K562 (cell line): Measurements from ENCODE around the gene HK1. TPM values are rescaled to one million over a fixed set of nuclear protein-coding genes. Genes with fewer than 3 reads are reported as not detected.

Source experiments
- C11orf30 ChIP-seq: fragments of 450-650 bp; IDR thresholded peaks from 2 replicates; pipeline ENCODE4 v1.6.1; 2016; ENCODE audit warnings: low read depth, mild to moderate bottlenecking
- CREB1 ChIP-seq, 2 experiments: sonication (generic) in 1 of 2; formaldehyde crosslinking in 1 of 2; IDR thresholded peaks; 2 replicates each; pipeline versions ENCODE4 v1.6.1 to v1.8.0; 2012 to 2022; ENCODE audit warnings: inconsistent platforms in 1 of 2, mild to moderate bottlenecking in 1 of 2, missing genetic modification reagents in 1 of 2, moderate library complexity in 1 of 2
- DPF2 ChIP-seq: fragments of 450-650 bp; IDR thresholded peaks from 2 replicates; pipeline ENCODE4 v1.6.1; 2016
- ESRRB ChIP-seq: fragments of 250-450 bp; sonication (Bioruptor Pico); IDR thresholded peaks from 2 replicates; pipeline ENCODE4 v1.5.0; 2020; ENCODE audit warnings: mild to moderate bottlenecking, moderate library complexity, borderline replicate concordance
- FOXA3 ChIP-seq, 2 experiments: fragments of 450-650 bp in 1 of 2; sonication (generic) in 1 of 2; formaldehyde crosslinking; IDR thresholded peaks in 1 of 2; conservative IDR thresholded peaks in 1 of 2; 2 replicates each; pipeline versions ENCODE4 v1.4.0 to v1.8.0; 2020 to 2022; ENCODE audit warnings: mild to moderate bottlenecking in 2 of 2, missing genetic modification reagents in 1 of 2
- FOXK1 ChIP-seq: sonication (generic); formaldehyde crosslinking; IDR thresholded peaks from 2 replicates; pipeline ENCODE4 v1.8.0; 2022; ENCODE audit warnings: missing genetic modification reagents, mild to moderate bottlenecking, borderline replicate concordance
- JUNB ChIP-seq: fragments of 450-650 bp; formaldehyde crosslinking; conservative IDR thresholded peaks from 2 replicates; pipeline ENCODE4 v1.4.0; 2020; ENCODE audit warnings: mild to moderate bottlenecking
- KLF1 ChIP-seq: fragments of 450-650 bp; IDR thresholded peaks from 2 replicates; pipeline ENCODE4 v1.6.1; 2016; ENCODE audit warnings: missing genetic modification characterization, missing compliant biosample characterization
- LEF1 ChIP-seq: fragments of 450-650 bp; IDR thresholded peaks from 2 replicates; pipeline ENCODE4 v1.6.1; 2016; ENCODE audit warnings: mild to moderate bottlenecking
- SMAD4 ChIP-seq: fragments of 250-450 bp; sonication (Bioruptor Pico); conservative IDR thresholded peaks from 2 replicates; pipeline ENCODE4 v1.8.0; 2021; ENCODE audit warnings: inconsistent platforms, mild to moderate bottlenecking, moderate library complexity
- TAF1 ChIP-seq: IDR thresholded peaks from 2 replicates; pipeline ENCODE4 v1.6.1; 2011; ENCODE audit warnings: mild to moderate bottlenecking, low read length, moderate library complexity; ENCODE audit not compliant: insufficient read depth, control insufficient read depth, severe bottlenecking; ENCODE audit errors: extremely low read depth
- ZEB2 ChIP-seq: fragments of 450-650 bp; IDR thresholded peaks from 2 replicates; pipeline ENCODE4 v1.6.1; 2016
- ZNF12 ChIP-seq: sonication (generic); formaldehyde crosslinking; IDR thresholded peaks from 2 replicates; pipeline ENCODE4 v1.4.0; 2020; ENCODE audit warnings: mild to moderate bottlenecking, missing genetic modification reagents
- ZNF316 ChIP-seq: fragments of 450-650 bp; IDR thresholded peaks from 2 replicates; pipeline ENCODE4 v1.6.1; 2016
- ZNF644 ChIP-seq: fragments of 200-800 bp; sonication (Bioruptor generic); IDR thresholded peaks from 2 replicates; pipeline ENCODE4 v1.6.1; 2016; ENCODE audit warnings: low read depth, missing genetic modification characterization, missing compliant biosample characterization
- ZSCAN32 ChIP-seq: fragments of 450-650 bp; formaldehyde crosslinking; IDR thresholded peaks from 2 replicates; pipeline ENCODE4 v1.4.0; 2020; ENCODE audit warnings: mild to moderate bottlenecking, moderate library complexity
- polyA plus RNA-seq, 8 experiments: library from polyadenylated mRNA; depleted of rRNA in 4 of 8; stranded (reverse) in 5 of 8; unstranded in 3 of 8; fragments of >200 nt; fragmentation: Nextera tagmentation in 2 of 8; fragmentation: Illumina TruSeq in 1 of 8; extraction: Ambion mirVana in 2 of 8; extraction: Trizol in 1 of 8; gene quantifications; 2 replicates each; pipeline versions ENCODE4 v1.2.1 to v1.2.3, GENCODE V29; 2011 to 2014; ENCODE audit warnings: inconsistent platforms in 1 of 8, missing spikeins in 1 of 8
- total RNA-seq, 7 experiments: library from RNA; depleted of rRNA in 6 of 7; stranded (reverse); fragments of >200 nt in 6 of 7; fragmentation: Illumina TruSeq in 2 of 7; extraction: Trizol in 2 of 7; gene quantifications; 2 replicates each; pipeline versions ENCODE4 v1.2.1 to v1.2.3, GENCODE V29; 2011 to 2021; ENCODE audit warnings: low replicate concordance in 1 of 7
- TF ChIP-seq, protein P1 (sequence below): fragments of 450-650 bp; IDR thresholded peaks from 2 replicates; pipeline ENCODE4 v1.6.1; 2016; ENCODE audit warnings: low read depth

The HK1 gene
- total and polyA plus RNA-seq, 9 of the 15 experiments (the other 6 are each of a cell fraction or from before 2014, with no cell fraction given) = 29.2 to 444 (median 193) TPM

DNA sequence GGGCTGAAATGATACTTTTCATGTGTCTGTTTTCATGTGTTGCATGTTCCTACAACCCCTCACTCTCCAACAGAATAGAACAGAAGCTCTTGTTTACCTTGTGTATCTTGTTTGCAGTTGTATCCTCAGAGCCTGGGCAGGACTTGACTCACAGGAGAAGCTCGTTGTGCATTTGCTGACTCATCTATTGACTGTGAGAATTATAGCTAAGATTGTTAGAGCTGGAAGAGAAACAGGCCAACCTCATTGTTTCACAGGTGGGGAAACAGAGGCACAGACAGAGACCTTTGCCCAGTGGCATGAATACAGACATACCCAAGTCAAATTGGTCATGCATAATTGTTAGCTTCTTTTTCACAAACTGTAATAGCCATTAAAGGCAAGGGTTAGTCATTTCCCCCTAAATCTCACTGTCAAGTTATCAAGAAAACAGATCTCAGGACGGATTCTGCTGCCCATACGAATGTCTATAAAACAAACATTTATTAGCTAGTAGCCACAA lies 168.4 kb downstream of the HK1 start (continued):
- TF ChIP-seq, protein P1, sequence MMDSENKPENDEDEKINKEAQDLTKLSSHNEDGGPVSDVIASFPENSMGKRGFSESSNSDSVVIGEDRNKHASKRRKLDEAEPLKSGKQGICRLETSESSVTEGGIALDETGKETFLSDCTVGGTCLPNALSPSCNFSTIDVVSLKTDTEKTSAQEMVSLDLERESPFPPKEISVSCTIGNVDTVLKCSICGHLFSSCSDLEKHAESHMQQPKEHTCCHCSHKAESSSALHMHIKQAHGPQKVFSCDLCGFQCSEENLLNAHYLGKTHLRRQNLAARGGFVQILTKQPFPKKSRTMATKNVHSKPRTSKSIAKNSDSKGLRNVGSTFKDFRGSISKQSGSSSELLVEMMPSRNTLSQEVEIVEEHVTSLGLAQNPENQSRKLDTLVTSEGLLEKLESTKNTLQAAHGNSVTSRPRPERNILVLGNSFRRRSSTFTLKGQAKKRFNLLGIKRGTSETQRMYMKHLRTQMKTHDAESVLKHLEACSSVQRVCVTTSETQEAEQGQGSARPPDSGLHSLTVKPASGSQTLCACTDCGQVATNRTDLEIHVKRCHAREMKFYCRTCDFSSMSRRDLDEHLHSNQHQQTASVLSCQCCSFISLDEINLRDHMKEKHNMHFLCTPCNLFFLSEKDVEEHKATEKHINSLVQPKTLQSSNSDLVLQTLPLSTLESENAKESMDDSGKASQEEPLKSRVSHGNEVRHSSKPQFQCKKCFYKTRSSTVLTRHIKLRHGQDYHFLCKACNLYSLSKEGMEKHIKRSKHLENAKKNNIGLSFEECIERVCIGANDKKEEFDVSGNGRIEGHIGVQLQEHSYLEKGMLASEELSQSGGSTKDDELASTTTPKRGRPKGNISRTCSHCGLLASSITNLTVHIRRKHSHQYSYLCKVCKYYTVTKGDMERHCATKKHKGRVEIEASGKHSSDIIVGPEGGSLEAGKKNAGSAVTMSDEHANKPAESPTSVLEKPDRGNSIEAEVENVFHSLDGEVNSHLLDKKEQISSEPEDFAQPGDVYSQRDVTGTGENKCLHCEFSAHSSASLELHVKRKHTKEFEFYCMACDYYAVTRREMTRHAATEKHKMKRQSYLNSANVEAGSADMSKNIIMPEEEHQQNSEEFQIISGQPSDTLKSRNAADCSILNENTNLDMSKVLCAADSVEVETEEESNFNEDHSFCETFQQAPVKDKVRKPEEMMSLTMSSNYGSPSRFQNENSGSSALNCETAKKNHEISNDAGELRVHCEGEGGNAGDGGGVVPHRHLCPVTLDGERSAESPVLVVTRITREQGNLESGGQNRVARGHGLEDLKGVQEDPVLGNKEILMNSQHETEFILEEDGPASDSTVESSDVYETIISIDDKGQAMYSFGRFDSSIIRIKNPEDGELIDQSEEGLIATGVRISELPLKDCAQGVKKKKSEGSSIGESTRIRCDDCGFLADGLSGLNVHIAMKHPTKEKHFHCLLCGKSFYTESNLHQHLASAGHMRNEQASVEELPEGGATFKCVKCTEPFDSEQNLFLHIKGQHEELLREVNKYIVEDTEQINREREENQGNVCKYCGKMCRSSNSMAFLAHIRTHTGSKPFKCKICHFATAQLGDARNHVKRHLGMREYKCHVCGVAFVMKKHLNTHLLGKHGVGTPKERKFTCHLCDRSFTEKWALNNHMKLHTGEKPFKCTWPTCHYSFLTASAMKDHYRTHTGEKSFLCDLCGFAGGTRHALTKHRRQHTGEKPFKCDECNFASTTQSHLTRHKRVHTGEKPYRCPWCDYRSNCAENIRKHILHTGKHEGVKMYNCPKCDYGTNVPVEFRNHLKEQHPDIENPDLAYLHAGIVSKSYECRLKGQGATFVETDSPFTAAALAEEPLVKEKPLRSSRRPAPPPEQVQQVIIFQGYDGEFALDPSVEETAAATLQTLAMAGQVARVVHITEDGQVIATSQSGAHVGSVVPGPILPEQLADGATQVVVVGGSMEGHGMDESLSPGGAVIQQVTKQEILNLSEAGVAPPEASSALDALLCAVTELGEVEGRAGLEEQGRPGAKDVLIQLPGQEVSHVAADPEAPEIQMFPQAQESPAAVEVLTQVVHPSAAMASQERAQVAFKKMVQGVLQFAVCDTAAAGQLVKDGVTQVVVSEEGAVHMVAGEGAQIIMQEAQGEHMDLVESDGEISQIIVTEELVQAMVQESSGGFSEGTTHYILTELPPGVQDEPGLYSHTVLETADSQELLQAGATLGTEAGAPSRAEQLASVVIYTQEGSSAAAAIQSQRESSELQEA = no peak
- TF ChIP-seq ZNF316 (peak; percentile 99), KLF1 (tag) (no peak), JUNB (CRISPR knock-in tag) (no peak), CREB1 (IDR thresholded peaks at IDR 0.05) (no peak), CREB1 (CRISPR knock-in tag; IDR thresholded peaks at IDR 0.05) (no peak), FOXA3 (CRISPR knock-in tag; conservative IDR thresholded peaks at IDR 0.05 in 1 of 2, IDR thresholded peaks at IDR 0.05 in 1 of 2) (peak; percentile 97 to 98), ESRRB (CRISPR knock-in tag) (no peak), ZEB2 (0 out of 2 replicates have a peak, but pooled peaks have one; percentile 52), DPF2 (peak; percentile 90), ZNF12 (no peak), SMAD4 (CRISPR knock-in tag) (no peak), TAF1 (no peak), FOXK1 (0 out of 2 replicates have a peak, but pooled peaks have one; percentile 76), C11orf30 (peak; percentile 99), ZNF644 (tag) (no peak), ZSCAN32 (CRISPR knock-in tag) (no peak), LEF1 (peak; percentile 43; the same call in 1 of the 2 replicates)
- TF ChIP-seq, all 486 proteins: peak for 52
